HEK293 (cell line): Measurements from ENCODE around the gene BSDC1.
A peak's percentile ranks its signal among the peaks of the same experiment; 100 is the strongest.

ENCODE experiments used
- CTCF ChIA-PET: fragments of 350-600 bp; formaldehyde crosslinking; extraction: SDS; loops from one replicate; lab custom pipeline; 2021; ENCODE audit warnings: antibody characterized with exemption; lab: Yijun Ruan, JAX
- POLR2A ChIA-PET: fragments of 300-600 bp; formaldehyde crosslinking; extraction: SDS; loops from one replicate; lab custom pipeline; 2020; ENCODE audit warnings: antibody characterized with exemption, inconsistent platforms; lab: Yijun Ruan, JAX
- H3K27ac ChIP-seq: fragments of 200-500 bp; sonication (Bioruptor generic); 2 replicates; pipeline ENCODE4 v1.5.1; 2014; ENCODE audit warnings: low read depth, low read length, control low read depth, inconsistent platforms; ENCODE audit errors: extremely low read depth
- H3K36me3 ChIP-seq, 2 experiments: fragments of 200-500 bp in 1 of 2; sonication (Bioruptor generic) in 1 of 2; 1 replicate in 1 of 2; 2 replicates in 1 of 2; pipeline ENCODE4 v1.5.1; 2014 to 2017; ENCODE audit warnings: inconsistent platforms in 2 of 2, low read length in 2 of 2; ENCODE audit not compliant: control insufficient read depth in 2 of 2, insufficient read depth in 1 of 2
- H3K4me1 ChIP-seq: fragments of 200-500 bp; sonication (Bioruptor generic); 2 replicates; pipeline ENCODE4 v1.5.1; 2014; ENCODE audit warnings: mild to moderate bottlenecking, low read length, inconsistent platforms; ENCODE audit not compliant: control insufficient read depth, insufficient read depth
- H3K4me3 ChIP-seq: 2 replicates; pipeline ENCODE4 v1.5.1; 2011; ENCODE audit warnings: low read depth, mild to moderate bottlenecking, control low read depth, low read length, moderate library complexity
- H3K9me3 ChIP-seq: fragments of 200-500 bp; sonication (Bioruptor generic); 2 replicates; pipeline ENCODE4 v1.5.1; 2014; ENCODE audit warnings: low read depth, low read length, inconsistent platforms; ENCODE audit not compliant: control insufficient read depth, insufficient read depth
- MYNN ChIP-seq: fragments of 450-650 bp; formaldehyde crosslinking; IDR thresholded peaks from 2 replicates; pipeline ENCODE4 v1.5.1; 2016; ENCODE audit warnings: missing biosample characterization, missing genetic modification characterization, borderline replicate concordance
- MZF1 ChIP-seq: fragments of 450-650 bp; formaldehyde crosslinking; IDR thresholded peaks from 2 replicates; pipeline ENCODE4 v1.5.1; 2017; ENCODE audit warnings: missing biosample characterization, missing genetic modification characterization, borderline replicate concordance
- PATZ1 ChIP-seq: fragments of 450-650 bp; formaldehyde crosslinking; IDR thresholded peaks from 2 replicates; pipeline ENCODE4 v1.5.1; 2016; ENCODE audit warnings: missing biosample characterization, missing genetic modification characterization
- PRDM10 ChIP-seq: fragments of 450-650 bp; formaldehyde crosslinking; IDR thresholded peaks from 2 replicates; pipeline ENCODE4 v1.5.1; 2016; ENCODE audit warnings: missing biosample characterization, missing genetic modification characterization
- REPIN1 ChIP-seq: fragments of 450-650 bp; formaldehyde crosslinking; IDR thresholded peaks from 2 replicates; pipeline ENCODE4 v1.5.1; 2017; ENCODE audit warnings: missing biosample characterization, missing genetic modification characterization, low read depth
- REST ChIP-seq: fragments of 450-650 bp; formaldehyde crosslinking; IDR thresholded peaks from 2 replicates; pipeline ENCODE4 v1.5.1; 2016; ENCODE audit warnings: missing biosample characterization, missing genetic modification characterization
- SETDB1 ChIP-seq: IDR thresholded peaks from one replicate; pipeline ENCODE4 v1.6.1; 2017; ENCODE audit warnings: mild to moderate bottlenecking, low read length, moderate library complexity, mixed read lengths; ENCODE audit not compliant: insufficient read length
- ZNF223 ChIP-seq: fragments of 450-650 bp; formaldehyde crosslinking; IDR thresholded peaks from 2 replicates; pipeline ENCODE4 v1.5.1; 2016; ENCODE audit warnings: missing biosample characterization, missing genetic modification characterization
- ZNF335 ChIP-seq: fragments of 450-650 bp; formaldehyde crosslinking; conservative IDR thresholded peaks from 2 replicates; pipeline ENCODE4 v1.5.1; 2016; ENCODE audit warnings: missing biosample characterization, missing genetic modification characterization
- ZNF341 ChIP-seq: fragments of 450-650 bp; formaldehyde crosslinking; IDR thresholded peaks from 2 replicates; pipeline ENCODE4; 2016; ENCODE audit warnings: low read depth, missing biosample characterization, missing genetic modification characterization
- ZNF514 ChIP-seq: fragments of 450-650 bp; formaldehyde crosslinking; IDR thresholded peaks from 2 replicates; pipeline ENCODE4 v1.5.1; 2016; ENCODE audit warnings: missing biosample characterization, missing genetic modification characterization
- ZNF555 ChIP-seq: fragments of 450-650 bp; formaldehyde crosslinking; conservative IDR thresholded peaks from 2 replicates; pipeline ENCODE4 v1.5.1; 2017; ENCODE audit warnings: missing biosample characterization, mild to moderate bottlenecking, missing genetic modification characterization, inconsistent platforms
- ZNF645 ChIP-seq: fragments of 450-650 bp; formaldehyde crosslinking; IDR thresholded peaks from 2 replicates; pipeline ENCODE4; 2016; ENCODE audit warnings: missing biosample characterization, missing genetic modification characterization
- ZNF670 ChIP-seq: fragments of 450-650 bp; formaldehyde crosslinking; IDR thresholded peaks from 2 replicates; pipeline ENCODE4 v1.5.1; 2016; ENCODE audit warnings: missing biosample characterization, missing genetic modification characterization, low read depth
- ZNF707 ChIP-seq: fragments of 450-650 bp; formaldehyde crosslinking; IDR thresholded peaks from 2 replicates; pipeline ENCODE4 v1.5.1; 2016; ENCODE audit warnings: missing biosample characterization, missing genetic modification characterization

Gene BSDC1

GRCh38 chr1:32413507-32414185 is 19.4 kb upstream of the BSDC1 start (continued):
- TF ChIP-seq REST (tag by site-specific recombination) = peak; percentile 84

GRCh38 chr1:32411261-32411660 is 17.0 kb upstream of the BSDC1 start:
- POLR2A ChIA-PET = interaction anchor here (1.3 kb wide), 1 partner anchor 17 kb away, joined by 4 read pairs; the partner anchor contains the start of gene BSDC1
- TF ChIP-seq ZNF670 (tag by site-specific recombination) = no peak
- no peak for TF ChIP-seq PATZ1 (tag by site-specific recombination)
- no peak for TF ChIP-seq ZNF514 (tag by site-specific recombination)
- TF ChIP-seq ZNF555 (tag by site-specific recombination) = no peak
- no peak for TF ChIP-seq SETDB1
- TF ChIP-seq ZNF707 (tag by site-specific recombination) = no peak
- no peak for TF ChIP-seq MZF1 (tag by site-specific recombination)
- no peak for TF ChIP-seq ZNF223 (tag by site-specific recombination)
- TF ChIP-seq ZNF335 (tag by site-specific recombination) = no peak
- no peak for TF ChIP-seq REPIN1 (tag by site-specific recombination)
- TF ChIP-seq ZNF341 (tag by site-specific recombination) = no peak
- TF ChIP-seq ZNF645 (tag by site-specific recombination) = no peak
- Histone ChIP-seq H3K9me3 (no peaks in the 10 kb centered on the region), H3K4me1 (no peaks in the 10 kb centered on the region), H3K36me3 (no peaks in the 10 kb centered on the region), H3K27ac (no peak overlapping the region), H3K4me3 (no peak overlapping the region)
- CTCF ChIA-PET = interaction anchor here (0.6 to 7.1 kb wide), 4 partner anchors 10 to 235 kb away, joined by 3 to 105 read pairs (median 4); no protein-coding TSS in a partner anchor

GRCh38 chr1:32406629-32407111 is 12.4 kb upstream of the BSDC1 start:
- H3K27ac ChIP-seq = no peak overlapping the region
- no peaks in the 10 kb centered on the region for H3K4me1 ChIP-seq
- no peaks in the 10 kb centered on the region for H3K9me3 ChIP-seq
- no peak overlapping the region for H3K4me3 ChIP-seq
- ChIA-PET POLR2A (no interaction called here), CTCF (interaction anchor here (0.7 kb wide), 1 partner anchor 171 kb away, joined by 3 read pairs; no protein-coding TSS in a partner anchor)
- no peaks in the 10 kb centered on the region for H3K36me3 ChIP-seq
- peak; percentile 29; the same call in 1 of the 2 replicates for TF ChIP-seq PRDM10
- no peak for TF ChIP-seq MYNN (tag by site-specific recombination)
